Smooth muscle cell (in vitro differentiated cells): ENCODE results near the gene ST6GALNAC3. TPM values are rescaled to one million over a fixed set of nuclear protein-coding genes. Genes with fewer than 3 reads are reported as not detected.

Experiments
- DNase-seq: peaks from one replicate; lab custom pipeline; 2025; ENCODE audit not compliant: unreplicated experiment; lab: John Stamatoyannopoulos, UW
- H2AFZ ChIP-seq: fragments of 200-600 bp; sonication (generic); 2 replicates; pipeline ENCODE4 v1.6.0; 2016; ENCODE audit warnings: antibody characterized with exemption, low read depth, mild to moderate bottlenecking
- H3F3A ChIP-seq: fragments of 200-600 bp; sonication (generic); 2 replicates; pipeline ENCODE4 v1.6.0; 2017; ENCODE audit warnings: antibody characterized with exemption, low read depth
- H3K27ac ChIP-seq: fragments of 200-600 bp; sonication (generic); 2 replicates; pipeline ENCODE4 v1.5.1; 2016; ENCODE audit warnings: low read depth, mild to moderate bottlenecking
- H3K27me3 ChIP-seq: fragments of 200-600 bp; sonication (generic); 2 replicates; pipeline ENCODE4 v1.6.1; 2016; ENCODE audit warnings: low read depth, mild to moderate bottlenecking
- H3K36me3 ChIP-seq: fragments of 200-600 bp; sonication (generic); 2 replicates; pipeline ENCODE4 v1.5.1; 2016; ENCODE audit warnings: low read depth
- H3K4me1 ChIP-seq: fragments of 200-600 bp; sonication (generic); 2 replicates; pipeline ENCODE4 v1.5.1; 2016; ENCODE audit warnings: low read depth
- H3K4me2 ChIP-seq: fragments of 200-600 bp; sonication (generic); 2 replicates; pipeline ENCODE4 v1.6.0; 2016; ENCODE audit warnings: mild to moderate bottlenecking
- H3K4me3 ChIP-seq: fragments of 200-600 bp; sonication (generic); 2 replicates; pipeline ENCODE4 v1.5.1; 2016; ENCODE audit warnings: mild to moderate bottlenecking
- H3K79me2 ChIP-seq: fragments of 200-600 bp; sonication (generic); 2 replicates; pipeline ENCODE4 v1.6.0; 2016; ENCODE audit warnings: low read depth, mild to moderate bottlenecking
- H3K9ac ChIP-seq: fragments of 200-600 bp; sonication (generic); 2 replicates; pipeline ENCODE4 v1.6.0; 2016; ENCODE audit warnings: low read depth
- H3K9me3 ChIP-seq: fragments of 200-600 bp; sonication (generic); replicated peaks from 2 replicates; pipeline ENCODE4 v1.5.1; 2016; ENCODE audit warnings: low read depth
- H4K20me1 ChIP-seq: fragments of 200-600 bp; sonication (generic); 2 replicates; pipeline ENCODE4 v1.6.0; 2016; ENCODE audit warnings: low read depth
- WGBS: methylation state at CpG from one replicate; pipeline ENCODE4 v1.1.7; 2016; ENCODE audit warnings: low lambda C conversion rate; 5-methylcytosine and 5-hydroxymethylcytosine counted together
- polyA plus RNA-seq: library from polyadenylated mRNA; unstranded; fragments of >200 nt; fragmentation: Nextera tagmentation; extraction: Ambion mirVana; gene quantifications from 2 replicates; pipeline ENCODE4 v1.2.1, GENCODE V29; 2016
- total RNA-seq: library from RNA; depleted of rRNA; stranded (reverse); fragments of >200 nt; gene quantifications from 2 replicates; pipeline ENCODE4 v1.2.3, GENCODE V29; 2014
- TF ChIP-seq, protein P1 (sequence below): fragments of 200-600 bp; sonication (generic); IDR thresholded peaks from 2 replicates; pipeline ENCODE4 v1.5.1; 2017; ENCODE audit warnings: borderline replicate concordance, mild to moderate bottlenecking, antibody characterized with exemption; ENCODE audit not compliant: insufficient read depth, poor library complexity, severe bottlenecking

Gene ST6GALNAC3
- total and polyA plus RNA-seq, 2 experiments from 2014 or later: 9.3 to 13.4 TPM

DNA sequence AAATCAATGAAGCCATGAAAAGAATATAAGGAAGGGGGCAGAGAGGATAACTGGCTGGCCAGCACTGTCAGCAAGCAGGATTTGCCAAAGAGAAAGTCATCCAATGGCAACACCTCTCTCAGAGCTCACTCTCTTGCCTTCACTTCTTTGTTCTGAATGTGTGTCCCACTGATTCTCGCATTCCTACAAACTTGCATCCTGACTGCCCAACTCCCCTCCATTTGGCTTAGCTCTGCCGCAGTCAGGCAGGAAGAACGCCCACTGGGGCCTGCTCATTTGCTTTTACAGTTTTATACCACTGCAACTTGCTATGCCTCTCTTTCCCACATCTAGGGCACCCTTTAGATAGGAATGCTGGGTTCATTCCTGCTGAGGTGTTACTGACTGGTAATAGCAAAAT lies 428.6 kb downstream of the ST6GALNAC3 start:
- Histone ChIP-seq H3K4me1 (peaks cover 49% of the 10 kb centered on the region), H3K9me3 (no peaks in the 10 kb centered on the region), H3K27me3 (no peaks in the 10 kb centered on the region), H3K27ac (no peak overlapping the region), H3F3A (no peaks in the 10 kb centered on the region), H2AFZ (no peak overlapping the region), H3K9ac (no peak overlapping the region), H3K36me3 (no peaks in the 10 kb centered on the region), H3K79me2 (no peaks in the 10 kb centered on the region), H3K4me3 (no peak overlapping the region), H3K4me2 (no peak overlapping the region), H4K20me1 (no peaks in the 10 kb centered on the region)
- no peak for DNase-seq
- TF ChIP-seq, protein P1, sequence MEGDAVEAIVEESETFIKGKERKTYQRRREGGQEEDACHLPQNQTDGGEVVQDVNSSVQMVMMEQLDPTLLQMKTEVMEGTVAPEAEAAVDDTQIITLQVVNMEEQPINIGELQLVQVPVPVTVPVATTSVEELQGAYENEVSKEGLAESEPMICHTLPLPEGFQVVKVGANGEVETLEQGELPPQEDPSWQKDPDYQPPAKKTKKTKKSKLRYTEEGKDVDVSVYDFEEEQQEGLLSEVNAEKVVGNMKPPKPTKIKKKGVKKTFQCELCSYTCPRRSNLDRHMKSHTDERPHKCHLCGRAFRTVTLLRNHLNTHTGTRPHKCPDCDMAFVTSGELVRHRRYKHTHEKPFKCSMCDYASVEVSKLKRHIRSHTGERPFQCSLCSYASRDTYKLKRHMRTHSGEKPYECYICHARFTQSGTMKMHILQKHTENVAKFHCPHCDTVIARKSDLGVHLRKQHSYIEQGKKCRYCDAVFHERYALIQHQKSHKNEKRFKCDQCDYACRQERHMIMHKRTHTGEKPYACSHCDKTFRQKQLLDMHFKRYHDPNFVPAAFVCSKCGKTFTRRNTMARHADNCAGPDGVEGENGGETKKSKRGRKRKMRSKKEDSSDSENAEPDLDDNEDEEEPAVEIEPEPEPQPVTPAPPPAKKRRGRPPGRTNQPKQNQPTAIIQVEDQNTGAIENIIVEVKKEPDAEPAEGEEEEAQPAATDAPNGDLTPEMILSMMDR: no peak
- WGBS: 74% methylated on average over 3 of the region's 3 CpGs

DNA sequence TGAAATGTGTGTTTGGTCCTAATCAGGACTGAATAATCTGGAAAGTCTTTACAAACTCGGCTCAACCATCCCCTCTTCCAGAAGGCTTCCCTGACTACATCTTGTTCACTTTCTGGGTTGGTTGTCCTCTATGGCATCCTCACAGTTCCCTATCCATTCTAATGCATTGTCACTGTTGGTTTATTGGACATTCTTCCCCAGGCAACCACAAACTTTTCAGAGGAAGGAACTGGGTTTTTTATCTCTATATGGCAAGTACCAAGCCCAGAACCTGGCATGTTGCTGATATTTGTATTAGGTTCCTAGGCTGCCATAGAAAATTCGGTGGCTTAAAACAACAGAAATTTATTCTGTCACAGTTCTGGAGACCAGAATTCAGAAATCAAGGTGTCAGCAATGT lies 429.2 kb downstream of the ST6GALNAC3 start:
- Histone ChIP-seq H4K20me1 (no peaks in the 10 kb centered on the region), H3K9me3 (no peaks in the 10 kb centered on the region), H3K4me1 (peaks cover 49% of the 10 kb centered on the region), H3K4me3 (no peak overlapping the region), H3K9ac (no peak overlapping the region), H3K27ac (no peak overlapping the region), H3K4me2 (no peak overlapping the region), H3K36me3 (no peaks in the 10 kb centered on the region), H2AFZ (no peak overlapping the region), H3K27me3 (no peaks in the 10 kb centered on the region), H3K79me2 (no peaks in the 10 kb centered on the region), H3F3A (no peaks in the 10 kb centered on the region)
- WGBS: 92% methylated on average over 2 of the region's 2 CpGs
- no peak for DNase-seq
- TF ChIP-seq, protein P1: no peak

DNA sequence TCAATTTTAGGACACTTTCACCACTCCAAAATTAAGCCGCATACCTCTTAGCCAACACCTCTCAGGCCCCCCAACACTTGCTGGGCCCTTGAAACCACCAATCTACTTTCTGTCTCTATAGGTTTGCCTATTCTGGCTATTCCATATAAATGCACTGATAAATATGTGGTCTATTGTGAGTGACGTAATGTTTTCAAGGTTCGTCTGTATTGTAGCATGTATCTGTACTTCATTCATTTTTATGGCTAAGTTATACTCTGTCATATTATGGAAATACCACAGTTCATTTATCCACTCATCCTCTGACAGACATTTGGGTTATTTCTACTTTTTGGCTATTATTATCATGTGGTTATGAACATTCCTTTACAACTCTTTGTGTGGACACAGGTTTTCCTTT lies 432.8 kb downstream of the ST6GALNAC3 start:
- no peaks in the 10 kb centered on the region for H4K20me1 ChIP-seq
- no peak overlapping the region for H3K27ac ChIP-seq
- no peaks in the 10 kb centered on the region for H3K27me3 ChIP-seq
- H3K36me3 ChIP-seq: no peaks in the 10 kb centered on the region
- H3F3A ChIP-seq: no peaks in the 10 kb centered on the region
- H3K4me3 ChIP-seq: no peak overlapping the region
- no peak overlapping the region for H2AFZ ChIP-seq
- H3K4me1 ChIP-seq: peaks cover 22% of the 10 kb centered on the region
- no peaks in the 10 kb centered on the region for H3K9me3 ChIP-seq
- no peak overlapping the region for H3K4me2 ChIP-seq
- no peak for DNase-seq
- TF ChIP-seq, protein P1: no peak
- no peaks in the 10 kb centered on the region for H3K79me2 ChIP-seq
- no peak overlapping the region for H3K9ac ChIP-seq
- 96% methylated on average over 3 of the region's 3 CpGs for WGBS

DNA sequence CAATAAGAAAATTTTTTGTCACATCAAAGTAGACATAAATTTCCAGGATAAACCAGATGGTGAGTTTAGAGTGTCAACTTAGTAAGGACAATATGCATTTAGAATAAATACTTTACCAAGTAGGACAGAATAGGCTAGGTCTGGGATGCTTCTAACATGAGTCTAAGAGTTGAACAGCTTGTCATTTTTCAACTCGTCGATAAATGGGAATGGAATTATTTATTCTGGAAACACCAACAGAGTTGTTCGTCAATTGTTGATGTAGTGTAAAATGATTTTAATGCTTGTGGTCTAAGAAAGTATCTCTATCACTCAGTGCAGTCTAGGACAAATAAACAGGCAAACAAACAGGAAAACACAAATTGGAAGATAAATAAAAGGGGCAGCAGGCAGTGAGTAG lies 434.3 kb downstream of the ST6GALNAC3 start:
- no peaks in the 10 kb centered on the region for H4K20me1 ChIP-seq
- no peak overlapping the region for H3K4me3 ChIP-seq
- H3K9ac ChIP-seq: no peak overlapping the region
- no peaks in the 10 kb centered on the region for H3K36me3 ChIP-seq
- TF ChIP-seq, protein P1: no peak
- H3K79me2 ChIP-seq: no peaks in the 10 kb centered on the region
- no peak overlapping the region for H3K27ac ChIP-seq
- no peaks in the 10 kb centered on the region for H3K9me3 ChIP-seq
- no peaks in the 10 kb centered on the region for H3F3A ChIP-seq
- WGBS: 95% methylated on average over 3 of the region's 3 CpGs
- DNase-seq: no peak
- no peaks in the 10 kb centered on the region for H3K27me3 ChIP-seq
- peaks cover 9% of the 10 kb centered on the region for H3K4me1 ChIP-seq
- no peak overlapping the region for H2AFZ ChIP-seq
- H3K4me2 ChIP-seq: no peak overlapping the region
